HG03108 (cell line): ENCODE data around the gene TASP1.
"Not testable (repeated sequence)": the region's sequence is repeated elsewhere in the genome, so short reads cannot be mapped to it uniquely, and the experiment has no call there.

Experiments
- ATAC-seq: cut with Tn5 transposase; IDR thresholded peaks from one replicate; pipeline ENCODE4 v1.9.1; 2021; ENCODE audit warnings: moderate library complexity; ENCODE audit not compliant: unreplicated experiment

Gene TASP1, protein sequence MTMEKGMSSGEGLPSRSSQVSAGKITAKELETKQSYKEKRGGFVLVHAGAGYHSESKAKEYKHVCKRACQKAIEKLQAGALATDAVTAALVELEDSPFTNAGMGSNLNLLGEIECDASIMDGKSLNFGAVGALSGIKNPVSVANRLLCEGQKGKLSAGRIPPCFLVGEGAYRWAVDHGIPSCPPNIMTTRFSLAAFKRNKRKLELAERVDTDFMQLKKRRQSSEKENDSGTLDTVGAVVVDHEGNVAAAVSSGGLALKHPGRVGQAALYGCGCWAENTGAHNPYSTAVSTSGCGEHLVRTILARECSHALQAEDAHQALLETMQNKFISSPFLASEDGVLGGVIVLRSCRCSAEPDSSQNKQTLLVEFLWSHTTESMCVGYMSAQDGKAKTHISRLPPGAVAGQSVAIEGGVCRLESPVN

DNA sequence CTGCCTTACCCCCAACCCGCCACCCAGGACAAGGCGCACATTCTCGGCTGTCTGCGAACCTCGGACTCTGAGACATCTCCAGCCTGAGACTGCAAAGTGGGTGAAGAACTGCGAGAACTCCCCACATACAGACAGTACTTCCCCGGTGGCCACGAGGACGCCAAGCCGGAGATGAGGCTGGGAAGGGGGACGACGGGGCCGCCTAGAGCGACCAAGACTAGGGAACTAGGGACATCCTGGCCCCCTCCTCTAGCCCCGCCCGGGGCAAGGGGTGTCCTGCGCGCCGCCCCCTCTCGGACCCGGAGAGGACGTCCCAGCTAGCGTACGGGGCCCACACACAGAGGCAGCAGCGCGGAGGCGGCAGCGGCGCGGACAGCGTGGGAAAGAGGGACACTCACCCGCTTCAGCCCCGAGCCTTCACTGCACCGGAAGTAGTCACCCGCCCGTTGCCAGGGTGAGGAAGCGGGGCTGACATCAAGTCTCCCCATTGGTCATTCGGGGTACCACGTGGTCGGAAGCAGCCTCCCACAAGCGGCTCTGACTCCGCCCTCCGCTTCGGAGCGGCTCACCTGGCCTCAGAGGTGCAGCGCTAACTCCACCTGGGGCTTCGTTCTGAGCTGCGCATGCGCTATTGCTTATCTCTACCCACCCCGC, at the start of gene TASP1:
TSS of gene TASP1 (minus strand) at position 437 of the 654 bp plus-strand sequence. CDS start 8,854 bp downstream, outside the sequence.
- peak; percentile 100 for ATAC-seq

DNA sequence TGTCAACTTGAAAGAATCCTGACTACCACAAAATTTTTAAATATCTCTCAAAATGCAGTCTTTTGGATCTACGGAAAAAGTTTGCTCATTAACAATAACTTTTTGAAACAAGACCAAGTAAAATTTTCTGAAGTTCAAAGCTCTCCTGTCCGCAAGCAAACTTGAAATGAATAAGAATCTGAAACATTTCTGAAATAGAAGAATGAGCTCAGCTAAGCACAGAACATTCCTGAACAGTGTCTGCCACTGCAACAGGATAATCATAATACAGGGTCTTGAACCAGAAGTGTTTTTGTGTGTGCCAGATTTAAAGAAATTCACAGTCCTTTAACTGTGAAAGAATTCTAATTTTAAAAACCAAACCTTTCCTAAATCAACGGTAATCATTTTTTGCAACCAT, 49.1 kb upstream of the TASP1 start:
- ATAC-seq, result no peak

DNA sequence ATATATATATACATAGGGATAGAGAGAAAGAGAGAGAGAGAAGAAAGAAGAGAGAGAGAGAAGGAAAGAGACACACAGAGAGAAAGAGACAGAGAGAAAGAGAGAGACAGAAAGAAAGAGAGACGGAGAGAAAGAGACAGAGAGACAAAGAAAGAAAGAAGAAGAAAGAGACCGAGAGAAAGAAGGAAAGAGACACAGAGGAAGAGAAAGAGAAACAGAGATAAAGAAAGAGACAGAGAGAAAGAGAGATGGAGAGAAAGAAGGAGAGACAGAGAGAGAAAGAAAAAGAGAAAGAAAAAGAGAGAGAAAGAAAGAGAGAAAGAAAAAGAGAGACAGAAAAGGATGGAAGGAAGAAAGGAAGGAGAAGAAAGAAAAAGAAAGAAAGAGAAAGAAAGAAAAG, 46.9 kb upstream of the TASP1 start:
- no peak for ATAC-seq

DNA sequence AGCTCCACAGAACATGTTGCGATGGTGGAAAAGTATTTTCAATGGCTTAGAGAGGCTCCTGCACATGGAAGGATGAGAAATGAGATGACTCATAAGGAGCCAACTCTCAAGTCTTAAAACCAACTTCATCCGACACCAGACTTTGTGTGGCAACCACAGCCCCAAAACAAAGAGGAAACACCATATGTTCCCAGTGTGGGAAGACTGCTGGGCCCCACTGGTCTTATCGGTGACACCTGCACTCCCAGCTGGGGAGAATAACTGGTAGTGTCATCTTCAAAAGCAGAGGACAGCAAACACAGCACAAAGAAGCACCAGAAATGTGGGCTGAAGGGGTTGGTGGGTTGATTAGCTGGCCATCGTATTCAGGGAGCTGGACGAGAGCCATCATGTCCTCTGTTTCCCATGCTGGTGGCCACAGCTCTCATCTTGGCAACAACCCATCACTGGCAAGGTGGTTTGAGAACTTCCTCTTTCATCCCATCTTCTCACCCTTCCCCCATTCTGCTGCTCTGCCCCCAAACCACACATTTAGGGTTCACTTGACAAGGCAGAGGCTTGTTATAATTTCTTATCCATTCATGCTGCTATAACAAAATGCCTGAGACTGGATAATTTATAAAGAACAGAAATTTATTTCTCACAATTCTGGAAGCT, 46.0 kb upstream of the TASP1 start:
- ATAC-seq, result peak; percentile 67

DNA sequence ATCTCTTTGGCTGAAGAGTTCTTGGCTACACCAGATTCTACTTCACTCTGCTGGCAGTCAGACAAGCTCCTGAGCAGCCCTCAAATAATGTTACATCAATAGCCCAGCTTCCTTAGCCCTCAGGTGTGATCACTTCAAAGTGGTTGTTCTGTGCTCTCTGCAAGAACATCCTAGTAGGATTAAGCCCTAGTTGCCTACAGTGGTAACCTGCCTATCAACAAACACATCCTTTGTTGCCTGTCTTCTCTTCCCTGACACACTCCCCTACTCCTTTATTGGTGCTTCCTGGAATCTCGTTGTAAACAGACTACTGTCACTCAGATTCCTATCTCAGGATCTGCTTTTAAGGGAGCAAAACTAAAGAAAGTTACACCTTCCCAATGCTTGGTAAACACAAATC, 45.1 kb upstream of the TASP1 start:
- ATAC-seq, result no peak

DNA sequence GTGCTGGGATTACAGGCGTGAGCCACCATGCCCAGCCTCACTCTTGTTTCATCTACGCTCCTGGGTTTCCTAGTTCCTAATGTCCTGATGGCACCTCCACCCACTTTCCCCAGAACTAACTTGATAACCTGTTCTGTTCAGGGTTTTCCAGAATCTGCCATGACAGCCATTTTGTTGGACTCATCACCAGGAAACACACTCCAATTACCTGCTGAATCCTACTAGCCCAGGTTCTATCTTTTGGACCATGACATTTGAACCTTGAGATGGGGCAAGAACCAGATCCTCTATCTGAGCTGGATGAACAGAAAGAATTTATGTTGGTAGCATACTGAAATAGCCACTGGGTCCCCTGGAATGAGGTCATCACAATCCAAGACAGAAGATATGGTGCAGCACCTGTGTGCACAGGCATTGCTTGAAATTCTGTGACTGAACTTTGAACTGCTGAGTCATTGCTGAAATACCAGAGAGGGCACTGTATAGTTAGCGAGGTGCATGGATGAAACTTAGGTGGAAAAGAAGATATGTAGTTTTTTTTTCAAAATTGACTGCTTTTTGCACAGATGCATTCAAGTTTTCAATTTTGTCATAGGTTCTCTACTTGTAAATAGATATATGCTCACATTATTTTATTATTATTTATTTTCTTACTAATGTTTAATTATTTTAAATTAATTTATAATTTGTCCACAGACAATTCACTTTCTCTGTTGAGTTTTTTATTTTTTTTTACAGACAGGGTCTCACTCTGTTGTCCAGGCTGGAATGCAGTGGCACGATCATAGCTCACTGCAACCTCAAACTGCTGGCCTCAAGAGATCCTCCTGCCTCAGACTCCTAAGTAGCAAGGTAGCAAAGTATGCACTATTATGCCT, 42.8 kb upstream of the TASP1 start:
- ATAC-seq, result peak; percentile 66

DNA sequence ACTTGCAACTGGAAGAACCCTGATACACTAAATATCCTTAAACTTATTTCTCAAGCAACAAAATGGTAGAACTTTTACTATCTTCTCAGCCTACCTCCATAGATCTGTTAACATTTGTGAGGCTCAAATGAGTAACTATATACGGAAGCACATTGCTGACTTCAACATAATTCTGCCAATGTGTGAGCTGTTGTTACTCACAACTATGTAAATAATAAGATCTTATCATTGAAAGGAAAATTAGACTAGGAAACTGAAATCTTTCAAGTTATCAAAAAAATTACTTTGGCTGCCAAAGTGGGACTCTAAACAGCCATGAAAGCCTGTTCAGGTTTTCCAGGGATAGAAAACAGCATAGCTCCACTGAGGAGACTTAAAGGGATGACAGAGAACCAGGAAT, 40.2 kb upstream of the TASP1 start:
- ATAC-seq, result no peak

DNA sequence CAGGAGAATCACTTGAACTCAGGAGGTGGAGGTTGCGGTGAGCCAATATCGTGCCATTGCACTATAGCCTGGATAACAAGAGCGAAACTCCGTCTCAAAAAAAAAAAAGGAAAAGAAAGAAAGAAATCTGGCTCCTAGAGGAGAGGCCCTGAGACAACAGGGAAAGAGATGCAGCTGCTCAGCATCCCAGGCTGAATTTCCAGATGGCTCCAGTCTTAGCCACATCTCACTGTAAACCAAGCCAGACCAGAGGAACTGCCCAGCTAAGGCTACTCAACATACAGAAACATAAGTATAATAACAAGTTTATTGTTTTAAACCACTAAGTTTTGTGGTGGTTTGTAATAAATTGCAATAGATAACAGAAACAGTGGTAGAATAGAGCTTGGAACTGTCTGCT, 38.5 kb upstream of the TASP1 start:
- ATAC-seq, result no peak

DNA sequence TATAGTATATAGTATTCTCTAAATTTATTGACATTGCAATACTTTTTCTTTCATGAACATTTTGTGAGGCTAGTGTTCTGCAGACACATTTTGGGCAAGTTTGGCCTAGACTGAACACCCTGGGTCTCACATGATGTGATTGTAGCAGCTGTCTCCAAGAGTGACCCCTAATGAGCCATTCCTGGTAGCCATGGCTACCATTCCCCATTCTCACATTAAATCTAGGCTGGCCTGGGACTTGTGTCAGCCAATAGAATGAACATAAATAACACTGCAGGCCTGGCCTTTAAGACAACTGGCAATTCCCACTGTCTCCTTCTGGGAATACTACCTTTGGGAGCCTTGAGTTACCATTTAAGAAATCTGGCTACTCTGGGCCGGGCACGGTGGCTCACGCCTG, 38.0 kb upstream of the TASP1 start:
- ATAC-seq, result no peak

DNA sequence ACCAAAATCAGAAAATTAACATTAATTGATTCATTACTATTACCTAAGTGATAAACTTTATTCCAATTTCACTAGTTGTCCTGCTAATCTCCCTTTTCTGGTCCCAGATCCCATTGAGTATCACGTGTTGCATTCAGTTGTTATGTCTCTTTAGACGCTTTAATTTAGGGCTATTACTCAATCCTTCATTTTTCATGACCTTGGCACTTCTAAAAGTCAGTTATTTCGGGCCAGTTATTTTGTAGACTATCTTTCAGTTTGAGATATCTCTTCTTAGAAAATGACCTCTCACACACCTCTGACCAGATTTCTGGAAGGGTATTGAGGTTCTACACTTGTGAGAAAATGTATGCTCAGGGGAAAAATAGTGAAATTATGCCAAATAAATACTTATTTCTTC, 34.0 kb upstream of the TASP1 start:
- ATAC-seq, result no peak

DNA sequence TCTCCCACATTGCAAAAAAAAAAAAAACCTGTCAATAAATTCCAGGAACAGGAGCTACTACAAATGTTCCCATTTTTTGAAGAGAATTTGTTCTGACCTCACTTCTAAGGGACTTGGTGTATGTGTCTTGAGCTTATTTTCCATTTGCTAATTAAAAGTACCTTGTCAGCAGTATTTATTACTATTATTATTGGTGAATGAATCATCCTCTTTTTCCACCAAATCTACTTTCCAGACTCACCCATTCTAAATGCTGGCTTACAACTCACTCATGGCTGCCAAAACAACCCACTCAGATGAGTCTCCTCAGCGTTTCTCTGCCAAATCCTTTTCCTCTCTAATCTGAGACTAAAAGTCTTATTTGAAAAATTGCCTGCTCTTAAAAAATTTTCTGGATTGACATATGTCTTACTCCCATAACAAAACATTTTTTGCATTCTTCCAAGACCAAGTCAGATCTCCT, 33.2 kb upstream of the TASP1 start:
- ATAC-seq, result no peak

DNA sequence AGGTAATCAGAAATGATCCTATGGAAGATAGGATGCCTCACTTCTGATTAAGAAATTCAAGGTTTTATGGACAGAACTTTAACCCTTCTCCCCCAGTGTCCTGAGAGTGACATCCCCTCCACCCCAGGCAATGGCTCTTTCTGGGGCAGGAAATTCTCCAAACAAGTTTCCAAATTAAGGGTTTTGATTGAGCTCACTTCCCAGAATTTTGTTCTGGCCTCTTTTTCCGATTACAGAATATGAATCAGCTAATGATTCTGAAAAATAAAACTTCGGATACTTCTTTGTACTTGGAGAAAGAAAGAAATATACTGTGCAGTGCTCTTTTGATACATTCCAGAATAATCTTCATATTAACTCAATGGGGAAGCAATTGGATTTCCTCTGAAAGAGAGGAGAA, 32.8 kb upstream of the TASP1 start:
- no peak for ATAC-seq

DNA sequence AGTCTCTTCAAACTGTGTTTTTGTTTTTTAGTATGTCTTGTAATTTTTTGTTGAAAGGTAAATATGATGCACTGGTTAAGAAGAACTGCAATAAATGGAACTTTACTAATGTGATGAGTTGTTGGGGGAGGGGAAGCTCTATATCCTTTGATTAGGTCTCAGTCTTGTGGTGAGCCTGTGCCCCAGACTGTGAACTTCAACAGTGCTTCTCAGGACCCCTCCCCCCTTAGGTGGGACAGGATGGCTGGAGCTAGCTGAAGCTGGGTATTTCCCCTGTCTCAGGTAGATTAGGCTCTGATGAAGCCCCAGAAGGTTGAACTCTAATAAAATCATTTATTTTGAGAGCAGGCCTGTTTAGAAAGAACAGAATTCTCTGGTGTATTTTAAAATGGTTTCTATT, 31.4 kb upstream of the TASP1 start:
- no peak for ATAC-seq

DNA sequence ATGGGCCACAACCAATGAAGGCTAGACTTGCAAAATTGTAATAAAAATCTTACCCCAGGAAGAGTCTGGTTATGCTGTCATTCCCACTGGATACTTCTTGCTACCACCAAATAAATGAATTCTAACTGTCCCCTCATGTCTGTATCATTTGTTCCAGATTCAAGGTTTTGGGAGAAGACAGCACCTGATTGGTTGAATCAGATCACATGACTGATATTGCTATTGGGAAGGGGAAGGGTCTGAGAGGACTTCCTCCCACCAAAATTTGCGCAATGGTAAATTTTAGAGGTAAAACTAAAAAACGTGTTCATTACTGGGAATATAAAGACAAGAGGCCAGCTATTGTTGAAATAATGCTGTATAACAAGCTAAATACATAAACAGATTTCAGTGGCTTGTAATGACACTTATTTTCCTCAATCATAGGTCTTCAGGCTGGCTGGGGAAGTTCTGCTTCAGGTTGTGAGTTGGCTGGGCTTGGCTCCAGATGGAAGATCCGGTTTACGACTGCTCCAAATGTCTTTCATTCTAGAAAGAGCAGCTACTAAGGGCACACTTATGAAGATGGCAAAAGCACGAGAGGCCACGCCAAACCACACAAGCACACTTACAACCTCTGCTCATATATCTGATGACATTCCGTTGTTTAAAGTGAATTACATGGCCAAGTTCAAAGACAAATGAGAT, 27.1 kb upstream of the TASP1 start:
- ATAC-seq, result no peak

DNA sequence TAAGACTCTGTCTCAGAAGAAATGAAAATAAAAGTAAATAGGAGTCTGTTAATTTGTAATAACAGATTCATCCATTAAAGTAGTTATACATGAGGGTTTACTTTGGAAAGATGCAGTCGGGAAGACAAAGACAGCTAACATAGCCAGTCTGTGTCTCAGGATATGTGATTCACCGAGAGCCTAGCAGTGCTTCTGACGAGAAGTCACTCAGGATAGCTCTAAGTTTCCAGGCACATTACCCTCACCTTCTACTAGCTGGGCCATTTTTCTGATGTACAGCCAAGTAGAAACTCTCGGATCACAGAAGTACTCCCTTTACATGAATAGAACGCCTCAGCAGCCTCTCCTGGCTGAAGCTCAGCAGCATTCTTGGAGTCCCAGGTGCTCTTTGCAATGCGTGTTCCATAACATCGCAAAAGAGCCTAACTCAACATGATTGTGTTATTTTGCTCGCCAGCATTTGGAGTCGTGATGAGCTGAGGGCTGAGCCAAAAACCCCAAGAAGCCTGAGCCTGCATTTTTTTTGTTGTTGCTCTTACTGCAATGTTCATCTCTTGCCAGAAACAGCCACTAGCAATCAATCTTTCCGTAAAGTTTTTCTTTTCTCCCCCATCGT, 22.4 kb upstream of the TASP1 start:
- ATAC-seq, result no peak

DNA sequence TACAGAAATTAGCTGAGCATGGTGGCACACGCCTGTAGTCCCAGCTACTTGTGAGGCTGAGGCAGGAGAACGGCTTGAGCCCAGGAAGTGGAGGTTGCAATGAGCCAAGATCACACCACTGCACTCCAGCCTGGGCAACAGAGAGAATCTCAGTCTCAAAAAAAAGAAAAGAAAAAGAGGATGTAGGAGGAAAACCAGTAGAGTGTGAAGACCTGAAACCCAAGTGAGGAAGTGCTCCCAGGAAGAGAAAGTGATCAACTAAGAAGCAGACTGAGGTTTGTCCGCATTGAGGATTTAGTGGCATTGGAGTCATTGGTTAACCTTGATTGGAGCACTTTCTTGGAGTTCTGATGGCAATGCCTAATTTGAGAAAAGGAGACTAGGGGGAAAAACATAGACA, 20.6 kb upstream of the TASP1 start:
- peak; percentile 93 for ATAC-seq

DNA sequence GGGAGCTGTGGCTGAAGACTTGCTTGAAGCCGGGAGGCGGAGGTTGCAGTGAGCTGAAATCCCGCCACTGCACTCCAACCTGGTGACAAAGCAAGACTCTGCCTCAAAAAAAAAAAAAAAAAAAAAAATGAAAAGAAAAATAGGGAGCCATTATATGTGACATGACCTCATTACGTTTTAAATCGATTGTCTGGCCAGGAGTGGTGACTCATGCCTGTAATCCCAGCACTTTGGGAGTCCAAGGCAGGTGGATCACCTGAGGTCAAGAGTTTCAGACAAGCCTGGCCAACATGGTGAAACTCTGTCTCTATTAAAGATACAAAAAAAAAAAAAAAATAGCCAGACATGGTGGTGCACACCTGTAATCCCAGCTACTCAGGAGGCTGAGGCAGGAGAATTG, 19.3 kb upstream of the TASP1 start:
- not testable (repeated sequence) for ATAC-seq

DNA sequence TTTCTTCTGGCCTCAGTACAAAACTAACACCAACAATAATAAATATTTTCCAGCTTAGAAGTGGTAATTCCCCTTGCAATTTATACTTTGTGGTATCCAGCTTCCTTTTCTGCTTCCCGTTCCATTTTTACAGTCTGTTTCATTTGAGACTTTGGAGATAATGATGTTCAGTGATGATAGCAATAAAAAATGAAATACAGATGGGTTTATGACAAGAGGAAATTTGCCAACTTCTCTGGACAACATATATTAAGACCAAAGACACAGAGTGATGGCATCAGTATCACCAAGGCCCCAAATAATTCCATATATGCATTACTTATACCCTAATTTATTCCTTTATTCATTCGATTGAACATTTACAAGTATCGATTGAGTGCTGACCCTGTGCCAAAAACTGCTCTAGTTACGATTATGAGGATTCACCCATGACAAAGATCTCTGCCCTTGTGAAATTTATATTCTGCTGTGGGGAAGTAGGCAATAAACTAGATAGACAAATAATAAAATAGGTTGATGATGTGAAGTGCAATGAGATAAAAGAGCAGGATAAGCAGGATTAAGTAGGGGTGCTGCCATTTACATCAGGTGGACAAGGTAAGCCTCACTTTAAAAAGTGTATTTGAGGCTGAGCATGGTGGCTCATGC, 18.1 kb upstream of the TASP1 start:
- ATAC-seq, result no peak

DNA sequence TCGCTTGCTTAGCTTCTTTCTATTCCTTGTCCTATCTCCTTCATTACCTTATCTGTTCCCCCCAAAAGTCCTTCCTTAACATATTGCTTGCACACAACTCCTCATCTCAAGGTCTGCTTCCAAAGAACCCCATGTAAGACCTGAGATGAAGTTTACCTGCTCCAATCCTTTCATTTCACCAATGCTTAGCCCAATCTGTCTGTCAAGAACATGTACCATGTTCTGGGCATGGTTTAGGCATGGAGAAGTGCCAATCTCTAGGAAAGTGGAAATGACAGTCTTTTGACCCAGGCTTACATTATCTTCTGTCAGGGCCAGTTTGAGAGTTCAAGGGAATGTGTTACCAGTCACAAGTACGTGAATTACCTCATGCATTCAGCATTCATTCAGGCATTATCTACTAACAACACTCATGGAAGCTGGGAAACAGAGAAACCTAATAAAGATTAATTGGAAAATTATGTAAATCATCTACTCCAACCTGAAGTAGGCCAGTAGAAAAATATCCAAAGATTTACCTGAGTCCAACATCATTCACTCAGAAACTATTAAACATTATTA, 15.8 kb upstream of the TASP1 start:
- ATAC-seq, result no peak
